Liver (tissue), 9 donors: ENCODE measurements around the gene ITGA11. TPM values are rescaled to one million over a fixed set of nuclear protein-coding genes. Genes with fewer than 3 reads are reported as not detected.

Experiments
- DNase-seq: peaks from one replicate; pipeline ENCODE4 v3.0.0-alpha.2; 2017; ENCODE audit warnings: low spot score
- H3K27ac ChIP-seq, 2 donors: one replicate each; pipeline ENCODE4 v1.7.0; 2013; ENCODE audit warnings: inconsistent platforms in 2 of 2, low read length in 2 of 2, control low read depth in 1 of 2, low read depth in 1 of 2, mild to moderate bottlenecking in 1 of 2
- H3K27me3 ChIP-seq, 4 donors: one replicate each; pipeline versions ENCODE4 v1.6.1 to v1.7.0; 2013; ENCODE audit warnings: low read length in 3 of 4, inconsistent platforms in 1 of 4, mild to moderate bottlenecking in 1 of 4, moderate library complexity in 1 of 4; ENCODE audit not compliant: control insufficient read depth in 4 of 4, insufficient read depth in 4 of 4
- H3K36me3 ChIP-seq, 4 donors: one replicate each; pipeline versions ENCODE4 v1.6.1 to v1.7.0; 2013; ENCODE audit warnings: low read length in 3 of 4, mild to moderate bottlenecking in 3 of 4, low read depth in 1 of 4, moderate library complexity in 1 of 4; ENCODE audit not compliant: control insufficient read depth in 4 of 4, insufficient read depth in 3 of 4
- H3K4me1 ChIP-seq, 4 donors: one replicate each; pipeline versions ENCODE4 v1.6.1 to v1.7.0; 2013; ENCODE audit warnings: low read length in 3 of 4, mild to moderate bottlenecking in 3 of 4, moderate library complexity in 1 of 4; ENCODE audit not compliant: control insufficient read depth in 4 of 4, insufficient read depth in 4 of 4
- H3K4me3 ChIP-seq, 3 donors: one replicate each; pipeline versions ENCODE4 v1.6.1 to v1.7.0; 2013; ENCODE audit warnings: low read length in 3 of 3, control low read depth in 1 of 3, low read depth in 1 of 3, mild to moderate bottlenecking in 1 of 3
- H3K9ac ChIP-seq, 2 donors: one replicate each; pipeline ENCODE4 v1.7.0; 2013; ENCODE audit warnings: low read length in 2 of 2, mild to moderate bottlenecking in 2 of 2, moderate library complexity in 2 of 2, control low read depth in 1 of 2, low read depth in 1 of 2
- H3K9me3 ChIP-seq, 4 donors: one replicate each; pipeline versions ENCODE4 v1.6.1 to v1.7.0; 2013; ENCODE audit warnings: low read length in 3 of 4; ENCODE audit not compliant: control insufficient read depth in 4 of 4
- EGR1 ChIP-seq, 2 donors: IDR thresholded peaks; 2 replicates each; pipeline ENCODE4 v1.6.1; 2016 to 2018; ENCODE audit warnings: antibody characterized with exemption in 2 of 2, low read depth in 2 of 2
- FOXA1 ChIP-seq: IDR thresholded peaks from 2 replicates; pipeline ENCODE4 v1.6.1; 2016; ENCODE audit warnings: antibody characterized with exemption
- HNF4G ChIP-seq: IDR thresholded peaks from 2 replicates; pipeline ENCODE4 v1.6.1; 2016; ENCODE audit warnings: antibody characterized with exemption
- JUND ChIP-seq, 2 donors: IDR thresholded peaks; 2 replicates each; pipeline ENCODE4 v1.6.1; 2016; ENCODE audit warnings: antibody characterized with exemption in 2 of 2
- NR2F2 ChIP-seq: IDR thresholded peaks from 2 replicates; pipeline ENCODE4 v1.6.1; 2016; ENCODE audit warnings: antibody characterized with exemption
- RAD21 ChIP-seq, 2 donors: IDR thresholded peaks; 2 replicates each; pipeline ENCODE4 v1.6.1; 2016; ENCODE audit warnings: antibody characterized with exemption in 2 of 2, mild to moderate bottlenecking in 2 of 2
- RXRA ChIP-seq, 2 donors: IDR thresholded peaks; 2 replicates each; pipeline ENCODE4 v1.6.1; 2017 to 2018; ENCODE audit warnings: antibody characterized with exemption in 2 of 2, mild to moderate bottlenecking in 1 of 2
- SP1 ChIP-seq: IDR thresholded peaks from 2 replicates; pipeline ENCODE4 v1.6.1; 2018; ENCODE audit warnings: antibody characterized with exemption, mild to moderate bottlenecking
- WGBS: extraction: QIAGEN DNeasy Blood & Tissue Kit; methylation state at CpG from one replicate; pipeline ENCODE4 v1.1.7; 2013; 5-methylcytosine and 5-hydroxymethylcytosine counted together
- polyA plus RNA-seq, 2 donors: library from polyadenylated mRNA; stranded (reverse) in 1 of 2; unstranded in 1 of 2; fragments of 200-250 nt in 1 of 2; fragments of >200 nt in 1 of 2; fragmentation: Nextera tagmentation in 1 of 2; extraction: Ambion mirVana in 1 of 2; gene quantifications; one replicate each; pipeline versions ENCODE4 v1.2.1 to v1.2.3, GENCODE V29; 2013 to 2015
- total RNA-seq, 2 donors: library from RNA; depleted of rRNA; stranded (reverse); fragments of >200 nt; gene quantifications; one replicate each; pipeline ENCODE4 v1.2.3, GENCODE V29; 2014
- TF ChIP-seq, protein P1 (sequence below): fragments of 150-350 bp; IDR thresholded peaks from 2 replicates; pipeline ENCODE4 v1.5.1; 2017; ENCODE audit warnings: improper control_type of control experiment, low read depth, low read length; ENCODE audit not compliant: missing input control
- TF ChIP-seq, protein P2 (sequence below): IDR thresholded peaks from 2 replicates; pipeline ENCODE4 v1.6.1; 2016; ENCODE audit warnings: antibody characterized with exemption, mild to moderate bottlenecking
- TF ChIP-seq, protein P3 (sequence below): IDR thresholded peaks from 2 replicates; pipeline ENCODE4 v1.6.1; 2016; ENCODE audit warnings: antibody characterized with exemption
- TF ChIP-seq, protein P4 (sequence below): IDR thresholded peaks from 2 replicates; pipeline ENCODE4 v1.6.1; 2016; ENCODE audit warnings: antibody characterized with exemption
- donor health status: healthy.
- donor health status: healthy.
- donor health status: healthy.
- donor health status: healthy.
- donor health status: healthy.

Gene ITGA11
- total and polyA plus RNA-seq, 4 donors, result 0.32 to 1.0 (median 0.67) TPM

DNA sequence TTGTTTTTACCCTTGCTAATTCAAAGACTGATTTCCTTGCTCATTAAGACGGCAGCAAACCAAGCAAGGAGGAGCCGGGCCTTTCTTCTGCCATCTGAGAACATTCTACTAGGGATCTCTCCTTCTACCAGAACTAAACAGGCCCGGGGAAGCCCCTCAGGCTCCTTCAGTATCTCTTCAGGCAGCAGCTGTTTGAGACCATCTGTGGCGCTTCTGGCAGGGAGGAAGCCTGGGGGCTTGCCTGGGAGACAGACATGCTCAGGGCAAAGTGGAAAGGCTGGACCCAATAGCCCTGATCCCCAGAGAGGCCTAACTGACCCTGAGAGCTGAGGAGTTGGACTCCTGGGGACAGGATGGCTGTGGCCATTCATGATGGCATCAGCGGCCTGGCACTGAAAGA, 86.5 kb downstream of the ITGA11 start:
- Histone ChIP-seq H3K36me3 (no peaks in the 10 kb centered on the region), H3K9ac (no peak overlapping the region), H3K9me3 (no peaks in the 10 kb centered on the region), H3K4me3 (no peak overlapping the region), H3K27me3 (no peaks in the 10 kb centered on the region), H3K27ac (no peak overlapping the region), H3K4me1 (no peaks in the 10 kb centered on the region)
- 86% methylated on average over 5 of the region's 5 CpGs for WGBS
- DNase-seq, result no peak
- TF ChIP-seq FOXA1 (no peak), SP1 (no peak), JUND (IDR thresholded peaks at IDR 0.05) (no peak), RAD21 (IDR thresholded peaks at IDR 0.05) (no peak), EGR1 (IDR thresholded peaks at IDR 0.05; ENCODE audit: low read depth in 2 of 2) (no peak), HNF4G (no peak)
- TF ChIP-seq, protein P1, sequence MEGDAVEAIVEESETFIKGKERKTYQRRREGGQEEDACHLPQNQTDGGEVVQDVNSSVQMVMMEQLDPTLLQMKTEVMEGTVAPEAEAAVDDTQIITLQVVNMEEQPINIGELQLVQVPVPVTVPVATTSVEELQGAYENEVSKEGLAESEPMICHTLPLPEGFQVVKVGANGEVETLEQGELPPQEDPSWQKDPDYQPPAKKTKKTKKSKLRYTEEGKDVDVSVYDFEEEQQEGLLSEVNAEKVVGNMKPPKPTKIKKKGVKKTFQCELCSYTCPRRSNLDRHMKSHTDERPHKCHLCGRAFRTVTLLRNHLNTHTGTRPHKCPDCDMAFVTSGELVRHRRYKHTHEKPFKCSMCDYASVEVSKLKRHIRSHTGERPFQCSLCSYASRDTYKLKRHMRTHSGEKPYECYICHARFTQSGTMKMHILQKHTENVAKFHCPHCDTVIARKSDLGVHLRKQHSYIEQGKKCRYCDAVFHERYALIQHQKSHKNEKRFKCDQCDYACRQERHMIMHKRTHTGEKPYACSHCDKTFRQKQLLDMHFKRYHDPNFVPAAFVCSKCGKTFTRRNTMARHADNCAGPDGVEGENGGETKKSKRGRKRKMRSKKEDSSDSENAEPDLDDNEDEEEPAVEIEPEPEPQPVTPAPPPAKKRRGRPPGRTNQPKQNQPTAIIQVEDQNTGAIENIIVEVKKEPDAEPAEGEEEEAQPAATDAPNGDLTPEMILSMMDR, result no peak

DNA sequence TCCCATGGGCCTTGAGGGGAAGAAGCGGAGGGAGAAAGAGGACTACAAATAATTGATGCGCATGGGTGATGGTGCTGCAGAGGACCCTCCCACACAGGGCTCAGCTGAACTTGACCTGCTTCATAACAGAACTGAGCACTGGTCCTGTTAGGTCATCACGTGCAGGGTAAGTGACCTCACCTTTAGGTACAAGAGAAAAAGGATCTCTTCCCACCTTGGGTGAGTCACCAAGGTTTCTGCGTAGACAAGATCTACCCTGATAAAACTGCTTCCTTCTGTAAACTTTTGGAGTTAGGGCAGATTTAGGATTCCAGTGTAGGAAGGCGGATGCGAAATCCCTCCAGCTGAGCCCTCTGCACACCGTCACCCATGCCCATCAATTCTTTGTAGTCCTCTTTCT, 87.4 kb downstream of the ITGA11 start:
- Histone ChIP-seq H3K9ac (no peak overlapping the region), H3K4me1 (no peaks in the 10 kb centered on the region), H3K4me3 (no peak overlapping the region), H3K9me3 (no peaks in the 10 kb centered on the region), H3K27ac (no peak overlapping the region), H3K36me3 (no peaks in the 10 kb centered on the region), H3K27me3 (no peaks in the 10 kb centered on the region)
- DNase-seq, result no peak
- 94% methylated on average over 7 of the region's 7 CpGs for WGBS
- TF ChIP-seq RXRA (IDR thresholded peaks at IDR 0.05), result no peak
- no peak for TF ChIP-seq NR2F2
- TF ChIP-seq, protein P2, sequence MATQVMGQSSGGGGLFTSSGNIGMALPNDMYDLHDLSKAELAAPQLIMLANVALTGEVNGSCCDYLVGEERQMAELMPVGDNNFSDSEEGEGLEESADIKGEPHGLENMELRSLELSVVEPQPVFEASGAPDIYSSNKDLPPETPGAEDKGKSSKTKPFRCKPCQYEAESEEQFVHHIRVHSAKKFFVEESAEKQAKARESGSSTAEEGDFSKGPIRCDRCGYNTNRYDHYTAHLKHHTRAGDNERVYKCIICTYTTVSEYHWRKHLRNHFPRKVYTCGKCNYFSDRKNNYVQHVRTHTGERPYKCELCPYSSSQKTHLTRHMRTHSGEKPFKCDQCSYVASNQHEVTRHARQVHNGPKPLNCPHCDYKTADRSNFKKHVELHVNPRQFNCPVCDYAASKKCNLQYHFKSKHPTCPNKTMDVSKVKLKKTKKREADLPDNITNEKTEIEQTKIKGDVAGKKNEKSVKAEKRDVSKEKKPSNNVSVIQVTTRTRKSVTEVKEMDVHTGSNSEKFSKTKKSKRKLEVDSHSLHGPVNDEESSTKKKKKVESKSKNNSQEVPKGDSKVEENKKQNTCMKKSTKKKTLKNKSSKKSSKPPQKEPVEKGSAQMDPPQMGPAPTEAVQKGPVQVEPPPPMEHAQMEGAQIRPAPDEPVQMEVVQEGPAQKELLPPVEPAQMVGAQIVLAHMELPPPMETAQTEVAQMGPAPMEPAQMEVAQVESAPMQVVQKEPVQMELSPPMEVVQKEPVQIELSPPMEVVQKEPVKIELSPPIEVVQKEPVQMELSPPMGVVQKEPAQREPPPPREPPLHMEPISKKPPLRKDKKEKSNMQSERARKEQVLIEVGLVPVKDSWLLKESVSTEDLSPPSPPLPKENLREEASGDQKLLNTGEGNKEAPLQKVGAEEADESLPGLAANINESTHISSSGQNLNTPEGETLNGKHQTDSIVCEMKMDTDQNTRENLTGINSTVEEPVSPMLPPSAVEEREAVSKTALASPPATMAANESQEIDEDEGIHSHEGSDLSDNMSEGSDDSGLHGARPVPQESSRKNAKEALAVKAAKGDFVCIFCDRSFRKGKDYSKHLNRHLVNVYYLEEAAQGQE, result no peak
- TF ChIP-seq EGR1 (IDR thresholded peaks at IDR 0.05; ENCODE audit: low read depth in 2 of 2), result no peak
- TF ChIP-seq RAD21 (IDR thresholded peaks at IDR 0.05), result no peak
- TF ChIP-seq, protein P3, sequence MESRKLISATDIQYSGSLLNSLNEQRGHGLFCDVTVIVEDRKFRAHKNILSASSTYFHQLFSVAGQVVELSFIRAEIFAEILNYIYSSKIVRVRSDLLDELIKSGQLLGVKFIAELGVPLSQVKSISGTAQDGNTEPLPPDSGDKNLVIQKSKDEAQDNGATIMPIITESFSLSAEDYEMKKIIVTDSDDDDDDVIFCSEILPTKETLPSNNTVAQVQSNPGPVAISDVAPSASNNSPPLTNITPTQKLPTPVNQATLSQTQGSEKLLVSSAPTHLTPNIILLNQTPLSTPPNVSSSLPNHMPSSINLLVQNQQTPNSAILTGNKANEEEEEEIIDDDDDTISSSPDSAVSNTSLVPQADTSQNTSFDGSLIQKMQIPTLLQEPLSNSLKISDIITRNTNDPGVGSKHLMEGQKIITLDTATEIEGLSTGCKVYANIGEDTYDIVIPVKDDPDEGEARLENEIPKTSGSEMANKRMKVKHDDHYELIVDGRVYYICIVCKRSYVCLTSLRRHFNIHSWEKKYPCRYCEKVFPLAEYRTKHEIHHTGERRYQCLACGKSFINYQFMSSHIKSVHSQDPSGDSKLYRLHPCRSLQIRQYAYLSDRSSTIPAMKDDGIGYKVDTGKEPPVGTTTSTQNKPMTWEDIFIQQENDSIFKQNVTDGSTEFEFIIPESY, result no peak
- TF ChIP-seq, protein P4, sequence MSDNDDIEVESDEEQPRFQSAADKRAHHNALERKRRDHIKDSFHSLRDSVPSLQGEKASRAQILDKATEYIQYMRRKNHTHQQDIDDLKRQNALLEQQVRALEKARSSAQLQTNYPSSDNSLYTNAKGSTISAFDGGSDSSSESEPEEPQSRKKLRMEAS, result no peak
- TF ChIP-seq HNF4G, result no peak
